ENCODE results near the gene MMP17. TPM values are rescaled to one million over a fixed set of nuclear protein-coding genes. Genes with fewer than 3 reads are reported as not detected.

The MMP17 gene
- total and polyA plus RNA-seq, 10 of the 15 experiments (the other 5 are each of a cell fraction or from before 2014, with no cell fraction given), result 0.11 to 0.28 (median 0.23) TPM; not detected in 7

DNA sequence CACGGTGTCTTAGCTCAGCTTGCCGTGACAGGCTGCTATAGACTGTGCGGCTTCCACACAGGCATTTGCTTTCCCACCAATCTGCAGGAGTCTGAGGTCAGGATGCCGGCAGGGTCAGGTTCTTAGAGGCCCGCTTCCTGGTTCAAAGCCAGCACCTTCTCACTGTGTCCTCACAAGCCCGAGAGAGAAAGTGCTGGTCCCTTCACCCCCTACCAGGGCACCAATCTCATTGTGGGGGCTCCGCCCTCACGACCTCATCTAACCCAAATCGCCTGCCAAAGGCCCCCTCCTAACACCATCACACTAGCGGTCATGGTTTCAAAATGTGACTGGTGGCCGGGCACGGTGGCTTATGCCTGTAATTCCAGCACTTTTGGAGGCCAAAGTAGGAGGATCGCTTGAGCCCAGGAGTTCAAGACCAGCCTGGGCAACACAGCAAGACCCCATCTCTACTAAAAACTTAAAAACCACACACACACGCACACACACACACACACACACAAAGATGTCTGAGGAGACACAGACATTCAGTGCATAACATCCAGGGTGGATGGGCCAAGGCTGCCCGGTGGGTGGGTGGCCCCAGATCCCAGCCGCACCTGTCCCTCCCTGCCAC lies 26.8 kb downstream of the MMP17 start:
- WGBS (ENCODE audit: insufficient coverage, insufficient replicate concordance, low lambda C conversion rate, missing lambda C conversion rate), result 67% methylated on average over 16 of the region's 16 CpGs
- Histone ChIP-seq H3K4me2 (ENCODE audit: control insufficient read depth, insufficient read depth) (no peak overlapping the region), H2AFZ (ENCODE audit: control insufficient read depth, low read depth, low read length) (no peak overlapping the region), H3K4me3 (no peak overlapping the region), H3K4me1 (ENCODE audit: control insufficient read depth, insufficient read depth, low read length) (peaks cover 3% of the 10 kb centered on the region; the same call in 1 of the 2 replicates), H3K27ac (ENCODE audit: control insufficient read depth, insufficient read depth) (no peak overlapping the region), H3K27me3 (replicated peaks in 1 of 2; ENCODE audit: control insufficient read depth in 2 of 2, insufficient read depth in 2 of 2, low read length in 1 of 2) (no peaks in the 10 kb centered on the region), H4K20me1 (ENCODE audit: control insufficient read depth, insufficient read depth) (no peaks in the 10 kb centered on the region), H3K9me3 (replicated peaks; ENCODE audit: control insufficient read depth, insufficient read depth, low read length) (no peaks in the 10 kb centered on the region), H3K79me2 (ENCODE audit: control insufficient read depth, insufficient read depth, low read length) (no peaks in the 10 kb centered on the region), H3K9ac (ENCODE audit: control insufficient read depth, insufficient read depth, low read length) (no peak overlapping the region), H3K36me3 (ENCODE audit: control insufficient read depth in 2 of 2, insufficient read depth in 2 of 2, low read length in 1 of 2) (no peaks in the 10 kb centered on the region)
- CTCF ChIA-PET, result no interaction called here
- no peak for ATAC-seq
- intact Hi-C loops (cut with micrococcal nuclease; ENCODE audit: unreplicated experiment) (no loop called here), in situ Hi-C loops (cut with MboI) (no loop called here)
- no peak for FAIRE-seq
- no TSS peak for BruUV-seq (replicated peaks)
- POLR2A ChIA-PET, result no interaction called here
- RAD21 ChIA-PET (ENCODE audit: unreplicated experiment), result no interaction called here
- no peak for DNase-seq (ENCODE audit: low read depth, low spot score)
- SMC1A ChIA-PET (ENCODE audit: uncharacterized antibody, unreplicated experiment), result no interaction called here
- TF ChIP-seq IKZF2 (IDR thresholded peaks at IDR 0.05) (no peak), SREBF2 (IDR thresholded peaks at IDR 0.05; ENCODE audit: low read length) (no peak), ZSCAN29 (IDR thresholded peaks at IDR 0.05) (no peak), MEF2A (IDR thresholded peaks at IDR 0.05; ENCODE audit: insufficient read depth, low read depth, low read length) (no peak), BHLHE40 (IDR thresholded peaks at IDR 0.05; ENCODE audit: borderline replicate concordance in 1 of 2, low read depth in 2 of 2, low read length in 1 of 2) (no peak), KAT2A (conservative IDR thresholded peaks at IDR 0.05; ENCODE audit: control insufficient read depth, low read depth, low read length) (no peak), NR2F1 (conservative IDR thresholded peaks at IDR 0.05) (no peak)
- TF ChIP-seq, protein P1, sequence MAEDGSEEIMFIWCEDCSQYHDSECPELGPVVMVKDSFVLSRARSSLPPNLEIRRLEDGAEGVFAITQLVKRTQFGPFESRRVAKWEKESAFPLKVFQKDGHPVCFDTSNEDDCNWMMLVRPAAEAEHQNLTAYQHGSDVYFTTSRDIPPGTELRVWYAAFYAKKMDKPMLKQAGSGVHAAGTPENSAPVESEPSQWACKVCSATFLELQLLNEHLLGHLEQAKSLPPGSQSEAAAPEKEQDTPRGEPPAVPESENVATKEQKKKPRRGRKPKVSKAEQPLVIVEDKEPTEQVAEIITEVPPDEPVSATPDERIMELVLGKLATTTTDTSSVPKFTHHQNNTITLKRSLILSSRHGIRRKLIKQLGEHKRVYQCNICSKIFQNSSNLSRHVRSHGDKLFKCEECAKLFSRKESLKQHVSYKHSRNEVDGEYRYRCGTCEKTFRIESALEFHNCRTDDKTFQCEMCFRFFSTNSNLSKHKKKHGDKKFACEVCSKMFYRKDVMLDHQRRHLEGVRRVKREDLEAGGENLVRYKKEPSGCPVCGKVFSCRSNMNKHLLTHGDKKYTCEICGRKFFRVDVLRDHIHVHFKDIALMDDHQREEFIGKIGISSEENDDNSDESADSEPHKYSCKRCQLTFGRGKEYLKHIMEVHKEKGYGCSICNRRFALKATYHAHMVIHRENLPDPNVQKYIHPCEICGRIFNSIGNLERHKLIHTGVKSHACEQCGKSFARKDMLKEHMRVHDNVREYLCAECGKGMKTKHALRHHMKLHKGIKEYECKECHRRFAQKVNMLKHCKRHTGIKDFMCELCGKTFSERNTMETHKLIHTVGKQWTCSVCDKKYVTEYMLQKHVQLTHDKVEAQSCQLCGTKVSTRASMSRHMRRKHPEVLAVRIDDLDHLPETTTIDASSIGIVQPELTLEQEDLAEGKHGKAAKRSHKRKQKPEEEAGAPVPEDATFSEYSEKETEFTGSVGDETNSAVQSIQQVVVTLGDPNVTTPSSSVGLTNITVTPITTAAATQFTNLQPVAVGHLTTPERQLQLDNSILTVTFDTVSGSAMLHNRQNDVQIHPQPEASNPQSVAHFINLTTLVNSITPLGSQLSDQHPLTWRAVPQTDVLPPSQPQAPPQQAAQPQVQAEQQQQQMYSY (CRISPR knock-in tag; IDR thresholded peaks at IDR 0.05), result no peak
- TF ChIP-seq, protein P2, sequence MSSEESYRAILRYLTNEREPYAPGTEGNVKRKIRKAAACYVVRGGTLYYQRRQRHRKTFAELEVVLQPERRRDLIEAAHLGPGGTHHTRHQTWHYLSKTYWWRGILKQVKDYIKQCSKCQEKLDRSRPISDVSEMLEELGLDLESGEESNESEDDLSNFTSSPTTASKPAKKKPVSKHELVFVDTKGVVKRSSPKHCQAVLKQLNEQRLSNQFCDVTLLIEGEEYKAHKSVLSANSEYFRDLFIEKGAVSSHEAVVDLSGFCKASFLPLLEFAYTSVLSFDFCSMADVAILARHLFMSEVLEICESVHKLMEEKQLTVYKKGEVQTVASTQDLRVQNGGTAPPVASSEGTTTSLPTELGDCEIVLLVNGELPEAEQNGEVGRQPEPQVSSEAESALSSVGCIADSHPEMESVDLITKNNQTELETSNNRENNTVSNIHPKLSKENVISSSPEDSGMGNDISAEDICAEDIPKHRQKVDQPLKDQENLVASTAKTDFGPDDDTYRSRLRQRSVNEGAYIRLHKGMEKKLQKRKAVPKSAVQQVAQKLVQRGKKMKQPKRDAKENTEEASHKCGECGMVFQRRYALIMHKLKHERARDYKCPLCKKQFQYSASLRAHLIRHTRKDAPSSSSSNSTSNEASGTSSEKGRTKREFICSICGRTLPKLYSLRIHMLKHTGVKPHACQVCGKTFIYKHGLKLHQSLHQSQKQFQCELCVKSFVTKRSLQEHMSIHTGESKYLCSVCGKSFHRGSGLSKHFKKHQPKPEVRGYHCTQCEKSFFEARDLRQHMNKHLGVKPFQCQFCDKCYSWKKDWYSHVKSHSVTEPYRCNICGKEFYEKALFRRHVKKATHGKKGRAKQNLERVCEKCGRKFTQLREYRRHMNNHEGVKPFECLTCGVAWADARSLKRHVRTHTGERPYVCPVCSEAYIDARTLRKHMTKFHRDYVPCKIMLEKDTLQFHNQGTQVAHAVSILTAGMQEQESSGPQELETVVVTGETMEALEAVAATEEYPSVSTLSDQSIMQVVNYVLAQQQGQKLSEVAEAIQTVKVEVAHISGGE (CRISPR knock-in tag; IDR thresholded peaks at IDR 0.05), result no peak
- TF ChIP-seq, protein P3, sequence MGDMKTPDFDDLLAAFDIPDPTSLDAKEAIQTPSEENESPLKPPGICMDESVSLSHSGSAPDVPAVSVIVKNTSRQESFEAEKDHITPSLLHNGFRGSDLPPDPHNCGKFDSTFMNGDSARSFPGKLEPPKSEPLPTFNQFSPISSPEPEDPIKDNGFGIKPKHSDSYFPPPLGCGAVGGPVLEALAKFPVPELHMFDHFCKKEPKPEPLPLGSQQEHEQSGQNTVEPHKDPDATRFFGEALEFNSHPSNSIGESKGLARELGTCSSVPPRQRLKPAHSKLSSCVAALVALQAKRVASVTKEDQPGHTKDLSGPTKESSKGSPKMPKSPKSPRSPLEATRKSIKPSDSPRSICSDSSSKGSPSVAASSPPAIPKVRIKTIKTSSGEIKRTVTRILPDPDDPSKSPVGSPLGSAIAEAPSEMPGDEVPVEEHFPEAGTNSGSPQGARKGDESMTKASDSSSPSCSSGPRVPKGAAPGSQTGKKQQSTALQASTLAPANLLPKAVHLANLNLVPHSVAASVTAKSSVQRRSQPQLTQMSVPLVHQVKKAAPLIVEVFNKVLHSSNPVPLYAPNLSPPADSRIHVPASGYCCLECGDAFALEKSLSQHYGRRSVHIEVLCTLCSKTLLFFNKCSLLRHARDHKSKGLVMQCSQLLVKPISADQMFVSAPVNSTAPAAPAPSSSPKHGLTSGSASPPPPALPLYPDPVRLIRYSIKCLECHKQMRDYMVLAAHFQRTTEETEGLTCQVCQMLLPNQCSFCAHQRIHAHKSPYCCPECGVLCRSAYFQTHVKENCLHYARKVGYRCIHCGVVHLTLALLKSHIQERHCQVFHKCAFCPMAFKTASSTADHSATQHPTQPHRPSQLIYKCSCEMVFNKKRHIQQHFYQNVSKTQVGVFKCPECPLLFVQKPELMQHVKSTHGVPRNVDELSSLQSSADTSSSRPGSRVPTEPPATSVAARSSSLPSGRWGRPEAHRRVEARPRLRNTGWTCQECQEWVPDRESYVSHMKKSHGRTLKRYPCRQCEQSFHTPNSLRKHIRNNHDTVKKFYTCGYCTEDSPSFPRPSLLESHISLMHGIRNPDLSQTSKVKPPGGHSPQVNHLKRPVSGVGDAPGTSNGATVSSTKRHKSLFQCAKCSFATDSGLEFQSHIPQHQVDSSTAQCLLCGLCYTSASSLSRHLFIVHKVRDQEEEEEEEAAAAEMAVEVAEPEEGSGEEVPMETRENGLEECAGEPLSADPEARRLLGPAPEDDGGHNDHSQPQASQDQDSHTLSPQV (IDR thresholded peaks at IDR 0.05), result no peak

Data from GM12878 (cell line).